Epithelial cell of prostate (primary cell): ENCODE results near the gene ATP6AP1.
A peak's percentile ranks its signal among the peaks of the same experiment; 100 is the strongest.

Source experiments
- DNase-seq: peaks from one replicate; pipeline ENCODE4 v3.0.0-alpha.2; 2011; ENCODE audit warnings: low read depth, low spot score
- H3K27ac ChIP-seq: fragments of 450-650 bp; 2 replicates; pipeline ENCODE4 v1.5.1; 2017; ENCODE audit warnings: mild to moderate bottlenecking

The ATP6AP1 gene

GRCh38 chrX:154485150-154486051 is 56.9 kb downstream of the ATP6AP1 start:
- peak overlapping the region; percentile 65 for H3K27ac ChIP-seq
- DNase-seq, result no peak

- peak overlapping the region; percentile 65 for H3K27ac ChIP-seq
- no peak for DNase-seq
Measured at GRCh38 chrX:154486052-154486395, 57.5 kb downstream of the ATP6AP1 start.
